Chondrocyte (in vitro differentiated cells): ENCODE data around the gene KLHL3. TPM values are rescaled to one million over a fixed set of nuclear protein-coding genes. Genes with fewer than 3 reads are reported as not detected.

Source experiments
- DNase-seq: peaks from one replicate; pipeline ENCODE4 v3.0.0; 2021; ENCODE audit warnings: mixed read lengths, low spot score
- H3K27ac Mint-ChIP-seq: one replicate; pipeline ENCODE4 v1.8.0; 2021; ENCODE audit warnings: mild to moderate bottlenecking, moderate library complexity, mixed read lengths; ENCODE audit not compliant: unreplicated experiment
- H3K27me3 Mint-ChIP-seq: 2 replicates; pipeline ENCODE4 v1.8.0; 2021; ENCODE audit warnings: low read depth, mixed read lengths
- H3K36me3 Mint-ChIP-seq: 2 replicates; pipeline ENCODE4 v1.8.0; 2021; ENCODE audit warnings: low read depth, mixed read lengths
- H3K4me1 Mint-ChIP-seq: 2 replicates; pipeline ENCODE4 v1.8.0; 2021; ENCODE audit warnings: low read depth, mild to moderate bottlenecking, mixed read lengths
- H3K4me3 Mint-ChIP-seq: one replicate; pipeline ENCODE4 v1.8.0; 2021; ENCODE audit warnings: mild to moderate bottlenecking, moderate library complexity, mixed read lengths; ENCODE audit not compliant: unreplicated experiment
- H3K9me3 Mint-ChIP-seq: 2 replicates; pipeline ENCODE4 v1.8.0; 2021; ENCODE audit warnings: low read depth, mixed read lengths
- CTCF ChIP-seq: fragments of 200-600 bp; sonication (generic); IDR thresholded peaks from 2 replicates; pipeline ENCODE4 v1.5.0; 2021; ENCODE audit warnings: antibody characterized with exemption, mild to moderate bottlenecking, moderate library complexity
- total RNA-seq: library from RNA; stranded (reverse); gene quantifications from 3 replicates; pipeline ENCODE4 v1.2.1, GENCODE V29; 2021

The KLHL3 gene
- total RNA-seq, 1 donor from 2014 or later, result 1.9 TPM

- Mint-ChIP-seq H3K27ac (no peak overlapping the region), H3K27me3 (no peaks in the 10 kb centered on the region), H3K9me3 (no peaks in the 10 kb centered on the region), H3K4me3 (no peak overlapping the region), H3K4me1 (peaks cover 13% of the 10 kb centered on the region), H3K36me3 (peaks cover 2% of the 10 kb centered on the region)
- TF ChIP-seq CTCF, result no peak
- no peak for DNase-seq
These were observed 41.8 kb downstream of the KLHL3 start for GRCh38 chr5:137693951-137694721.

- no peaks in the 10 kb centered on the region for H3K27me3 Mint-ChIP-seq
- H3K27ac Mint-ChIP-seq, result no peak overlapping the region
- no peak overlapping the region for H3K4me3 Mint-ChIP-seq
- peaks cover 3% of the 10 kb centered on the region for H3K36me3 Mint-ChIP-seq
- TF ChIP-seq CTCF, result no peak
- no peaks in the 10 kb centered on the region for H3K9me3 Mint-ChIP-seq
- no peak for DNase-seq
- H3K4me1 Mint-ChIP-seq, result peaks cover 10% of the 10 kb centered on the region
These were observed 42.5 kb downstream of the KLHL3 start for GRCh38 chr5:137693307-137693950.

GRCh38 chr5:137689306-137689705 is 46.6 kb downstream of the KLHL3 start:
- peaks cover 3% of the 10 kb centered on the region for H3K36me3 Mint-ChIP-seq
- H3K27me3 Mint-ChIP-seq, result no peaks in the 10 kb centered on the region
- no peak for TF ChIP-seq CTCF
- no peak overlapping the region for H3K27ac Mint-ChIP-seq
- DNase-seq, result no peak
- H3K9me3 Mint-ChIP-seq, result no peaks in the 10 kb centered on the region
- H3K4me1 Mint-ChIP-seq, result no peaks in the 10 kb centered on the region
- H3K4me3 Mint-ChIP-seq, result no peak overlapping the region

- Mint-ChIP-seq H3K4me3 (no peak overlapping the region), H3K36me3 (peaks cover 3% of the 10 kb centered on the region), H3K27ac (no peak overlapping the region), H3K9me3 (no peaks in the 10 kb centered on the region), H3K27me3 (no peaks in the 10 kb centered on the region), H3K4me1 (peaks cover 5% of the 10 kb centered on the region)
- DNase-seq, result no peak
- no peak for TF ChIP-seq CTCF
These were observed 47.6 kb downstream of the KLHL3 start for GRCh38 chr5:137688210-137688840.

- Mint-ChIP-seq H3K4me3 (no peak overlapping the region), H3K4me1 (peaks cover 8% of the 10 kb centered on the region), H3K27me3 (no peaks in the 10 kb centered on the region), H3K36me3 (peaks cover 1% of the 10 kb centered on the region), H3K9me3 (no peaks in the 10 kb centered on the region), H3K27ac (no peak overlapping the region)
- no peak for DNase-seq
- TF ChIP-seq CTCF, result no peak
These were observed 51.1 kb downstream of the KLHL3 start for GRCh38 chr5:137684761-137685160.
